Ramos (cell line): Measurements from ENCODE around the gene DHX32.
"Not testable (repeated sequence)": the region's sequence is repeated elsewhere in the genome, so short reads cannot be mapped to it uniquely, and the experiment has no call there.

ENCODE experiments used
- in situ Hi-C: fragments of 300-500 bp; cut with MboI; formaldehyde crosslinking; loops from one replicate; pipeline ENCODE4 v1.14.3; 2022; ENCODE audit warnings: low sequenced_read_pairs; ENCODE audit not compliant: unreplicated experiment

Gene DHX32

GRCh38 chr10:125881192-125881591, at the start of gene DHX32:
Gene DHX32 (minus strand): TSS chr10:125881292. CDS start chr10:125880824, 468 bp downstream.
- in situ Hi-C loops: no loop called here

GRCh38 chr10:125929618-125930017, 48.5 kb upstream of the DHX32 start:
- in situ Hi-C loops: no loop called here

GRCh38 chr10:125928928-125929585, 48.0 kb upstream of the DHX32 start:
- in situ Hi-C loops: no loop called here

- in situ Hi-C loops: not testable (repeated sequence)
Measured at GRCh38 chr10:125927265-125927664, 46.2 kb upstream of the DHX32 start.

- in situ Hi-C loops: no loop called here
Measured at GRCh38 chr10:125926247-125926646, 45.2 kb upstream of the DHX32 start.

GRCh38 chr10:125925262-125925834, 44.3 kb upstream of the DHX32 start:
- in situ Hi-C loops: no loop called here

GRCh38 chr10:125921643-125922306, 40.7 kb upstream of the DHX32 start:
- in situ Hi-C loops: not testable (repeated sequence)

- in situ Hi-C loops: not testable (repeated sequence)
Measured at GRCh38 chr10:125917704-125918361, 36.7 kb upstream of the DHX32 start.

GRCh38 chr10:125916977-125917376, 35.9 kb upstream of the DHX32 start:
- in situ Hi-C loops: no loop called here

GRCh38 chr10:125913277-125913676, 32.2 kb upstream of the DHX32 start:
- in situ Hi-C loops: not testable (repeated sequence)

- in situ Hi-C loops: no loop called here
Measured at GRCh38 chr10:125911990-125912389, 30.9 kb upstream of the DHX32 start.

- in situ Hi-C loops: no loop called here
Measured at GRCh38 chr10:125911145-125911544, 30.1 kb upstream of the DHX32 start.

GRCh38 chr10:125909491-125909890, 28.4 kb upstream of the DHX32 start:
- in situ Hi-C loops: not testable (repeated sequence)

- in situ Hi-C loops: not testable (repeated sequence)
Measured at GRCh38 chr10:125908813-125909212, 27.7 kb upstream of the DHX32 start.

GRCh38 chr10:125907598-125907997, 26.5 kb upstream of the DHX32 start:
- in situ Hi-C loops: not testable (repeated sequence)

GRCh38 chr10:125905069-125905994, 24.2 kb upstream of the DHX32 start:
- in situ Hi-C loops: not testable (repeated sequence)

- in situ Hi-C loops: not testable (repeated sequence)
Measured at GRCh38 chr10:125903135-125903640, 22.1 kb upstream of the DHX32 start.

- in situ Hi-C loops: not testable (repeated sequence)
Measured at GRCh38 chr10:125900963-125901362, 19.9 kb upstream of the DHX32 start.

- in situ Hi-C loops: not testable (repeated sequence)
Measured at GRCh38 chr10:125897317-125897716, 16.2 kb upstream of the DHX32 start.
